ENCODE measurements around the gene PRDM2.
"Not testable (repeated sequence)": the region's sequence is repeated elsewhere in the genome, so short reads cannot be mapped to it uniquely, and the experiment has no call there.

The PRDM2 gene

DNA sequence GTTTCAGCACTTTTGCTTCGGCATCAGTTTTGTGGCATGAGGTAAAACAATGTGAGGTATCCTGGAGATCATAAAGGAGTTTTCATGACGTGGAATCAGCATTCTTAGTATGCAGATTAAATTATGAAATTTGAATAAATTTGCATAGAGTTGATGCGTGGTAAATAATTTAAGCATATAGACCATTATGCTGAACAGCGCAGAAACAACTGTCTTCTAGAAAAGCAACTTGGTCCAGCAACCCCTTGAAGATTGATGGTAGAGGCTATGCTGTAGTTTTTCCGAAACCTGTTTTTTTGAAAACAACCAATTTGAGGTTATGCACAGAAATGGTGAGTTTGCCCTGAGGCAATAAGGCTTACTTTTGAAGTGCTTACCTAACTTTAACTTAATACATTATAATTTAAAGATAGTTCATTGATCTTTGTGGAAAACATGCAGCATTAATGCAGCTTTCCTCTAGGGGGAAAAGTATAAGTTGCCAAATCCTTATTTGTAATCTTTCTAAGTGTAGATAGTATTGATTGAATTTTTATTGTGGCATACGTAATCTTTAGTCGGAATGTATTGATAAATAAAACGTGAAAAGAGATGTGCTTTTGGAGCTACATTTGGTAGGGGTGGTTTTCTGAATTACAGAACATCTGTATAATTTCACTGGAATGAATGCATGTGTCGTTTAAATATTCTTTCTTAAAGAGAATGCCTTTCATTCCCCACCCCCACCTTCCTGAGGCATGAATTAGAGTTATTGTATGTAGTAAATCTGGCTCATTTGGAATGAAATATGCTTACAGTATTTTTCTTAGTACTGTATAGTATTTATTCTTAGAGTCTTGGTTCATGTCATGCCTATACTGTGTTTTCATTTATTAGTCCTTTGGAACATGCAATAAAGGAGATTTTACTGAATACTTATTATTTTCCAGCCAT is 3.8 kb downstream of the PRDM2 start:
- Histone ChIP-seq H3K36me3 (peaks cover 0 to 12% (median 0%) of the 10 kb centered on the region in 11 experiments; a peak in 4 of 22 replicates), H3K27ac (peak overlapping the region in 2 of 11 experiments; percentile 95 to 96; a peak in 3 of 22 replicates), H3K4me2 (peak overlapping the region in 8 of 11 experiments; percentile 62 to 94 (median 84); a peak in 13 of 22 replicates), H3K27me3 (no peaks in the 10 kb centered on the region), H3K4me3 (no peak overlapping the region), H3K9ac (no peak overlapping the region), H3K4me1 (peaks cover 38 to 72% (median 50%) of the 10 kb centered on the region in 10 experiments), H3K9me3 (replicated peaks in 1 of 11) (peaks cover 0 to 7% (median 0%) of the 10 kb centered on the region in 11 experiments; a peak in 8 of 22 replicates), H4K20me1 (peaks cover 0 to 34% (median 4%) of the 10 kb centered on the region in 11 experiments; a peak in 6 of 22 replicates)
- TF ChIP-seq Cebpa-rat (IDR thresholded peaks at IDR 0.05), result no peak

DNA sequence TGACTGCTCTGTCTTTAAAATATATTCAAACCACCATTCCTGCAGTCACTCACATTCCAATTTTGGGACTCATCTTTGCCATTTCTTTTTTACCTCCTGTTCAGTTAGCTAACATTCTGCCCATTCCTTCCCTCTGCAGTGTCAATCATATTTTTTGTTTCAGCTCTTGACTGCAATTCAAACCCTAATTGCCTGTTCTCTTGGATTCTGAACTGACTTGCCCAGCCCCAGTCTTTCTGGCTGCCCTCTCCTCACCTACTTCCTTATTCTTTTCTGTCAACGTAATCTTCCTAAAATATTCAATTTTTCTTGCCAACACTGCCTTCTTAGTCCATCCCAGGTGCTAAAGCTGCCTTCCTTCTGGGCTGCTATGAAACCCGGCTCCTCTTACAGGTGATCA is 6.1 kb downstream of the PRDM2 start:
- H3K27ac ChIP-seq, result no peak overlapping the region
- peaks cover 0 to 12% (median 0%) of the 10 kb centered on the region in 11 experiments; a peak in 4 of 22 replicates for H3K36me3 ChIP-seq
- H3K9ac ChIP-seq, result no peak overlapping the region
- no peaks in the 10 kb centered on the region for H3K27me3 ChIP-seq
- peak overlapping the region in 6 of 11 experiments; percentile 0 to 39 (median 4); a peak in 5 of 22 replicates for H3K4me2 ChIP-seq
- H3K4me3 ChIP-seq, result no peak overlapping the region
- no peaks in the 10 kb centered on the region for H3K9me3 ChIP-seq (replicated peaks in 1 of 11)
- peaks cover 0 to 41% (median 5%) of the 10 kb centered on the region in 11 experiments; a peak in 7 of 22 replicates for H4K20me1 ChIP-seq
- H3K4me1 ChIP-seq, result peaks cover 29 to 63% (median 41%) of the 10 kb centered on the region in 10 experiments
- TF ChIP-seq Cebpa-rat (IDR thresholded peaks at IDR 0.05), result no peak

DNA sequence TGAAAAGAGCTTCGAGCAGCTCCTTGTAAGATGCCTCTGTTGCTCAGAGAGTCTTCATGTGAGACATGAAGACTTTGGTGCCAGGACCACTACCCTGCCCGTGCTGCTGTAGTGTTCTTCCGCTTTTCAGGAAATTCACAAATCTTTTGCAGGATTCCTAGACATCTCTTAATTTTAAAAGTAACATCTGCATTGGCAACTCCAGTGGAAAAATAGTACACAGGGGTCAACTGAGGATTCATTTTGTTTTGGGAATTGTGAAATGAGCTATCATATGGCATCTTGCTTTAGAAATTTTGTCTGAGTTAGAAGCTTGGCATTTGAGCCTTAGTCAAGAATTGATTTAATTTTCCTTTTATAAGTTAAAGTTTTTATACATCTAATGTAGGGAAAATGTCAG is 7.2 kb downstream of the PRDM2 start:
- no peak overlapping the region for H3K4me3 ChIP-seq
- H3K4me1 ChIP-seq, result peaks cover 19 to 52% (median 32%) of the 10 kb centered on the region in 10 experiments
- no peak overlapping the region for H3K4me2 ChIP-seq
- no peak overlapping the region for H3K9ac ChIP-seq
- peaks cover 0 to 48% (median 5%) of the 10 kb centered on the region in 11 experiments; a peak in 9 of 22 replicates for H4K20me1 ChIP-seq
- TF ChIP-seq Cebpa-rat (IDR thresholded peaks at IDR 0.05), result no peak
- peaks cover 0 to 12% (median under 1%) of the 10 kb centered on the region in 11 experiments; a peak in 4 of 22 replicates for H3K36me3 ChIP-seq
- no peaks in the 10 kb centered on the region for H3K27me3 ChIP-seq
- H3K9me3 ChIP-seq (replicated peaks in 1 of 11), result no peaks in the 10 kb centered on the region
- no peak overlapping the region for H3K27ac ChIP-seq

DNA sequence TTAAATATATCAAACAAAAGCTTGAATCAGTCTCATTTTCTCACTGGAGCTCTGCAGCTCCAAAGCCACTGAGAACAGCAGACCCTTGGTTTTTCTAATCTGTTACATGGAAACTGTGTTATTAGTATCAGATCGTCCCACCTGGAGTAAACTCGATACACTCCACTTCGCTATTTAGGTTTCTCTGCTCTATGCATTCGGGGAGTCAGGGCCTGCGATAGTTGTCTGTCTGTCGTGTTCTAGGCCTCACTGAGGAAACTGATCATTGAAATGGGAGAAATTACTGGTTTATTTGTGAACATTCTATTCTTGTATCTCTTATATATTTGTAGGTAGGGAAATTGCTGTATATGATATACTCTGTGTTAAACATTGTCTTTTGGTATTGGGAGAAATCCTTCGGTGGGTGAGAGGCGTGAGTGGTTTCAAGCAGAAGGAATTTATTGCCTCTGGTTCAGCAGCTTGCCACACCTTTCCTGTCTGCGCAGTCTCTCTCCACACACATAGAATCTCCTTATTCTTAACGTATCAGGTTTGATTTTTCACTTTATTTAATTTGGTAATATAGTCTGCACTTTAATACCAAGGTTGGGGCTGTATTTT is 8.5 kb downstream of the PRDM2 start:
- Histone ChIP-seq H3K4me2 (0 out of 22 replicates have a peak overlapping the region, but pooled peaks of 2 of the 11 experiments have one; percentile 6 to 9), H4K20me1 (peaks cover 0 to 62% (median 12%) of the 10 kb centered on the region in 11 experiments; a peak in 10 of 22 replicates), H3K4me1 (peaks cover 9 to 43% (median 24%) of the 10 kb centered on the region in 10 experiments; a peak in 19 of 20 replicates)

DNA sequence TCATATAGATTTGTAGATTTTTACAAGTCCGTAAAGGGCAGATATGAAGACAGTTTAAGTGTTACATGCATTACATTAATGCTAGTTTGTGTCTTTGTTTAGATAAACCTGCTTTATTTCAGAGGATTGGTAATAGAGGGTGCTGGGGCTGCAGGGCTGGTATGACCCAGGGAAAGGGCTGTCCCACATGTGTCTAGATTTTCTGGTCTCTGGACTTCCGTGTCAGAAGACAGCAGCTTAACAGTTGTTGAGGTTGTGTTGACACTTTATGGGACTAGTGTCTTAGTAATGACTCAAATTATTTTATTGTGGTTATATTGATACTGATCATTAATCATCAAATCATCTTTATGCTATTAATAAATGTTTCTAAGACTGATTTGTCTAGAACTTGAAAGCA is 10.1 kb downstream of the PRDM2 start:
- no peak overlapping the region for H3K27ac ChIP-seq
- H3K4me2 ChIP-seq, result no peak overlapping the region
- peaks cover 9 to 27% (median 16%) of the 10 kb centered on the region in 10 experiments; a peak in 18 of 20 replicates for H3K4me1 ChIP-seq
- no peak for TF ChIP-seq Cebpa-rat (IDR thresholded peaks at IDR 0.05)
- peaks cover 0 to 16% (median 3%) of the 10 kb centered on the region in 11 experiments; a peak in 7 of 22 replicates for H3K36me3 ChIP-seq
- H3K9ac ChIP-seq, result no peak overlapping the region
- no peaks in the 10 kb centered on the region; a peak in 1 of 22 replicates for H3K9me3 ChIP-seq (replicated peaks in 1 of 11)
- no peak overlapping the region for H3K4me3 ChIP-seq
- H3K27me3 ChIP-seq, result no peaks in the 10 kb centered on the region
- H4K20me1 ChIP-seq, result peaks cover 0 to 57% (median 12%) of the 10 kb centered on the region in 11 experiments; a peak in 10 of 22 replicates

More for the DNA sequence above, 8.5 kb downstream of the PRDM2 start:
- no peak for TF ChIP-seq Cebpa-rat (IDR thresholded peaks at IDR 0.05)
- H3K4me3 ChIP-seq, result no peak overlapping the region
- H3K9ac ChIP-seq, result no peak overlapping the region
- no peaks in the 10 kb centered on the region for H3K9me3 ChIP-seq (replicated peaks in 1 of 11)
- H3K27ac ChIP-seq, result no peak overlapping the region
- H3K27me3 ChIP-seq, result no peaks in the 10 kb centered on the region
- peaks cover 0 to 19% (median 3%) of the 10 kb centered on the region in 11 experiments; a peak in 5 of 22 replicates for H3K36me3 ChIP-seq

DNA sequence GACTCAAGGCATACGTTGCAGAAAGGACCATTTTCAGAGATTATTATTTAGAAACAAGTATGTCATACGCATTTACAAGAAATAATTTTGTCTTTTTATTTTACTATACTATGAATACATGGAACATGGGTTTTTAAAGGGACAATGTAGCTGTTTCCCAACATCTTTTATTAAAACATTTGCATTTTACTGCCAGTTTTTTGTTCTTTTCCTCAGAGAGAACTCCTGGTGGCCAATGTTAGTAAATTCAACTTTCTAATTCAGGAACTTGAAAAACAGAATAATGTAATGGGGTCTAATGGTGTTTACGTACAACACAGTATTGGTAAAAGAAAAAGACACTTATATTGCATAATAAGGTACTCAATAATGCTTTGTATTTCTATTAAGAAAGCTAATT is 14.9 kb downstream of the PRDM2 start:
- no peak overlapping the region for H3K4me2 ChIP-seq
- peaks cover 0 to 39% (median 18%) of the 10 kb centered on the region in 11 experiments; a peak in 19 of 22 replicates for H3K36me3 ChIP-seq
- H3K27me3 ChIP-seq, result no peaks in the 10 kb centered on the region
- H3K4me1 ChIP-seq, result peaks cover 0 to 13% (median 5%) of the 10 kb centered on the region in 10 experiments; a peak in 7 of 20 replicates
- H3K4me3 ChIP-seq, result no peak overlapping the region
- H3K9ac ChIP-seq, result no peak overlapping the region
- TF ChIP-seq Cebpa-rat (IDR thresholded peaks at IDR 0.05), result no peak
- no peak overlapping the region for H3K27ac ChIP-seq
- peaks cover 0 to 41% (median 12%) of the 10 kb centered on the region in 11 experiments; a peak in 9 of 22 replicates for H4K20me1 ChIP-seq
- H3K9me3 ChIP-seq (replicated peaks in 1 of 11), result peaks cover 0 to 11% (median 5%) of the 10 kb centered on the region in 11 experiments; a peak in 8 of 22 replicates

DNA sequence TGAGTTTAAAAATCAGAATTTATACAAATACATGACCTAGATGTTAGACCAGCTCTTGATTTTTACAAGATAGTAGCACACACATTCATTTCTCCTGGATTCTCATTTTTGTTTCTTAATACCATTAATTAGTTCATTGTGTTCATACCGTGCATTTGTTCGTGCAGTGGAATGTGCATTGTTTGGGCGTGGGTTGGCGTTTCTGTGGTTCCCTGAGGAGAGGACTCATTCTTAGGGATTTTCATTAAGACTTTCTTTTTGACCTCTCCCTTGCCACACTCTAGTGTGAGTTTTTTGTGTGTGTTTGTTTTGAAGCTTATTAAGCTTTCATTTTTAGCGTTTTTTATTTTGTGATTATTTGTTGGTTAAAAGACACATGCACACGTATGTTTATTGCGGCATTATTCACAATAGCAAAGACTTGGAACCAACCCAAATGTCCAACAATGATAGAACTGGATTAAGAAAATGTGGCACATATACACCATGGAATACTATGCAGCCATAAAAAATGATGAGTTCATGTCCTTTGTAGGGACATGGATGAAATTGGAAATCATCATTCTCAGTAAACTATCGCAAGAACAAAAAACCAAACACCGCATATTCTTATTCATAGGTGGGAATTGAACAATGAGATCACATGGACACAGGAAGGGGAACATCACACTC is 15.8 kb downstream of the PRDM2 start:
- H3K27me3 ChIP-seq, H3K9ac ChIP-seq, H3K4me3 ChIP-seq, H3K4me2 ChIP-seq, H3K27ac ChIP-seq: not testable (repeated sequence)
- peaks cover 0 to 33% (median 9%) of the 10 kb centered on the region in 11 experiments; a peak in 8 of 22 replicates for H4K20me1 ChIP-seq
- peaks cover 0 to 13% (median 5%) of the 10 kb centered on the region in 10 experiments; a peak in 7 of 20 replicates for H3K4me1 ChIP-seq
- peaks cover 0 to 39% (median 18%) of the 10 kb centered on the region in 11 experiments; a peak in 19 of 22 replicates for H3K36me3 ChIP-seq
- peaks cover 0 to 13% (median 5%) of the 10 kb centered on the region in 11 experiments; a peak in 8 of 22 replicates for H3K9me3 ChIP-seq (replicated peaks in 1 of 11)

DNA sequence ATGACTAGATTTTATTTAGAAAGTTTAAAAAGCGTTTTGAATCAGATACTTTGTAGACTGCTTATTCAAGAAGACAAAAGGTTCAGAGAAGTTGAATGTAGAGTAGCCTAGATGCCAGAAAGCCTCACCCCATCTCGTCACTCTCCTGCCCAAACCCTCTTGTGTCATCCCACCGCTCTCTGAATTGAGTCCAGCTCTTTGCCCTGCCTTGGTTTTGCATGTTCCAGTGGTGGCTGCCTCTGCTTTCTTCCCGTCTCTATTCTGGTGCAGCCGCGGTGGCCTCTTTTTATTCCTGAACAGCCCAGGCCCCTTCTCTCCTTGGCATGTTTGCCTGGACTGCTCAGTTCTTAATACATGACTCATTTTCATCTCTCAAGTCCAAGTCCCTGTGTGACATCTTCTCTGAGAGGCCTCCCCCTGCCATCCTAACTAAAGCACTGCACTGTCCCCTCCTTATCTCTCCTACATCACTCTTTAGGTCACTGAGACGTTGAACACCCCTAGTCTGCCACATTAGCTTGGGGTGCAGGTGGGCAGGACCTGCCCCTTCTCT is 22.9 kb downstream of the PRDM2 start:
- Histone ChIP-seq H4K20me1 (peaks cover 0 to 8% (median 0%) of the 10 kb centered on the region in 11 experiments; a peak in 4 of 22 replicates), H3K27me3 (no peaks in the 10 kb centered on the region), H3K4me2 (peak overlapping the region; percentile 54 to 94 (median 74); a peak in 21 of 22 replicates), H3K9me3 (replicated peaks in 1 of 11) (peaks cover 0 to 8% (median 0%) of the 10 kb centered on the region in 11 experiments; a peak in 2 of 22 replicates), H3K27ac (peak overlapping the region in 9 of 11 experiments; percentile 54 to 89 (median 69); a peak in 17 of 22 replicates), H3K4me3 (no peak overlapping the region), H3K4me1 (peaks cover 33 to 57% (median 52%) of the 10 kb centered on the region in 10 experiments), H3K9ac (peak overlapping the region in 3 of 11 experiments; percentile 10 to 45 (median 28); a peak in 3 of 22 replicates), H3K36me3 (peaks cover 0 to 49% (median 17%) of the 10 kb centered on the region in 11 experiments; a peak in 15 of 22 replicates)
- TF ChIP-seq Cebpa-rat (IDR thresholded peaks at IDR 0.05), result no peak

Data from BLaER1 treated with 17β-estradiol and CSF1 and Interleukin-3, amounts not matched to agents 10 nM and 100 nM (cell line).